HepG2 (cell line): Measurements from ENCODE around the gene DCP2. TPM values are rescaled to one million over a fixed set of nuclear protein-coding genes. Genes with fewer than 3 reads are reported as not detected.

Experiments
- ARID4A ChIP-seq: sonication (generic); formaldehyde crosslinking; IDR thresholded peaks from 2 replicates; pipeline ENCODE4 v1.5.0; 2020; ENCODE audit warnings: mild to moderate bottlenecking, missing genetic modification reagents, borderline replicate concordance
- BRCA1 ChIP-seq: sonication (generic); formaldehyde crosslinking; IDR thresholded peaks from 2 replicates; pipeline ENCODE4 v1.4.0; 2020; ENCODE audit warnings: missing genetic modification reagents
- DPF2 ChIP-seq: sonication (generic); formaldehyde crosslinking; IDR thresholded peaks from 2 replicates; pipeline ENCODE4 v1.4.0; 2020; ENCODE audit warnings: mild to moderate bottlenecking, low read depth, missing genetic modification reagents, borderline replicate concordance
- ETS1 ChIP-seq: sonication (generic); formaldehyde crosslinking; IDR thresholded peaks from 2 replicates; pipeline ENCODE4 v1.4.0; 2020; ENCODE audit warnings: missing genetic modification reagents
- MLLT10 ChIP-seq: sonication (generic); formaldehyde crosslinking; IDR thresholded peaks from 2 replicates; pipeline ENCODE4 v1.4.0; 2020; ENCODE audit warnings: missing genetic modification reagents
- RFXANK ChIP-seq: IDR thresholded peaks from 2 replicates; pipeline ENCODE4 v1.6.1; 2016
- RXRA ChIP-seq: sonication (generic); formaldehyde crosslinking; IDR thresholded peaks from 2 replicates; pipeline ENCODE4 v1.5.1; 2020; ENCODE audit warnings: missing genetic modification reagents
- SOX5 ChIP-seq: IDR thresholded peaks from 2 replicates; pipeline ENCODE4 v1.6.1; 2016; ENCODE audit warnings: borderline replicate concordance
- SRSF4 ChIP-seq: fragments of 200-400 bp; formaldehyde crosslinking; IDR thresholded peaks from one replicate; pipeline ENCODE4 v1.6.1; 2018; ENCODE audit warnings: mild to moderate bottlenecking, low read depth, low read length, moderate library complexity; ENCODE audit not compliant: poor library complexity, severe bottlenecking
- SSRP1 ChIP-seq: IDR thresholded peaks from 2 replicates; pipeline ENCODE4 v1.6.1; 2016; ENCODE audit warnings: control low read depth
- ZBTB7B ChIP-seq: sonication (generic); formaldehyde crosslinking; IDR thresholded peaks from 2 replicates; pipeline ENCODE4 v1.4.0; 2020; ENCODE audit warnings: missing genetic modification reagents
- ZEB1 ChIP-seq: IDR thresholded peaks from 2 replicates; pipeline ENCODE4 v1.6.1; 2012; ENCODE audit warnings: mild to moderate bottlenecking, low read depth, inconsistent platforms; ENCODE audit not compliant: insufficient replicate concordance
- ZFP36L1 ChIP-seq: sonication (generic); formaldehyde crosslinking; IDR thresholded peaks from 2 replicates; pipeline ENCODE4 v1.8.0; 2022; ENCODE audit warnings: mild to moderate bottlenecking, missing genetic modification reagents, moderate library complexity
- ZFP82 ChIP-seq: sonication (generic); formaldehyde crosslinking; IDR thresholded peaks from 2 replicates; pipeline ENCODE4 v1.5.1; 2020; ENCODE audit warnings: mild to moderate bottlenecking, missing genetic modification reagents, borderline replicate concordance
- ZFP90 ChIP-seq: sonication (generic); formaldehyde crosslinking; IDR thresholded peaks from 2 replicates; pipeline ENCODE4 v1.8.0; 2022; ENCODE audit warnings: missing genetic modification reagents, mild to moderate bottlenecking, inconsistent platforms, borderline replicate concordance
- ZMAT3 ChIP-seq: sonication (generic); formaldehyde crosslinking; conservative IDR thresholded peaks from 2 replicates; pipeline ENCODE4 v1.7.0; 2021; ENCODE audit warnings: missing genetic modification reagents
- ZMYM2 ChIP-seq: sonication (generic); formaldehyde crosslinking; IDR thresholded peaks from 2 replicates; pipeline ENCODE4 v1.8.0; 2022; ENCODE audit warnings: mild to moderate bottlenecking, missing genetic modification reagents
- ZNF256 ChIP-seq: sonication (generic); formaldehyde crosslinking; conservative IDR thresholded peaks from 2 replicates; pipeline ENCODE4 v1.4.0; 2020; ENCODE audit warnings: missing genetic modification reagents
- ZNF296 ChIP-seq: sonication (generic); formaldehyde crosslinking; conservative IDR thresholded peaks from 2 replicates; pipeline ENCODE4 v1.5.0; 2020; ENCODE audit warnings: mild to moderate bottlenecking, missing genetic modification reagents
- ZNF691 ChIP-seq: sonication (generic); formaldehyde crosslinking; IDR thresholded peaks from 2 replicates; pipeline ENCODE4 v1.4.0; 2020; ENCODE audit warnings: missing genetic modification reagents, low read depth, mild to moderate bottlenecking, borderline replicate concordance
- ZNF770 ChIP-seq: sonication (generic); formaldehyde crosslinking; IDR thresholded peaks from 2 replicates; pipeline ENCODE4 v1.5.0; 2020; ENCODE audit warnings: mild to moderate bottlenecking, missing genetic modification reagents
- ZNF773 ChIP-seq: sonication (generic); formaldehyde crosslinking; IDR thresholded peaks from 2 replicates; pipeline ENCODE4 v1.4.0; 2020; ENCODE audit warnings: missing genetic modification reagents, borderline replicate concordance
- polyA plus RNA-seq, 8 experiments: library from polyadenylated mRNA; depleted of rRNA in 3 of 8; stranded (reverse) in 7 of 8; unstranded in 1 of 8; fragments of >200 nt; fragmentation: Illumina TruSeq in 4 of 8; extraction: Trizol in 4 of 8; gene quantifications; 2 replicates each; pipeline versions ENCODE4 v1.2.1 to v1.2.3, GENCODE V29; 2011 to 2016; ENCODE audit warnings: low read depth in 4 of 8, missing spikeins in 1 of 8, mixed read lengths in 1 of 8; ENCODE audit not compliant: insufficient read depth in 1 of 8
- total RNA-seq, 5 experiments: library from RNA; depleted of rRNA; stranded (reverse); fragments of >200 nt; fragmentation: Illumina TruSeq; extraction: Trizol; gene quantifications; 2 replicates each; pipeline ENCODE4 v1.2.3, GENCODE V29; 2016; ENCODE audit warnings: low read depth in 1 of 5

Gene DCP2
- total and polyA plus RNA-seq, 2 of the 13 experiments (the other 11 are each of a cell fraction or from before 2014, with no cell fraction given), result 16.2 to 63.4 TPM

- TF ChIP-seq ZNF770 (CRISPR knock-in tag), result peak; percentile 40
- TF ChIP-seq MLLT10 (CRISPR knock-in tag), result no peak
- TF ChIP-seq ZBTB7B, result peak; percentile 98
- TF ChIP-seq SRSF4, result no peak
- no peak; the same call in 1 of the 2 replicates for TF ChIP-seq ZMYM2
- TF ChIP-seq ARID4A (CRISPR knock-in tag), result peak; percentile 88
- peak; percentile 55 for TF ChIP-seq SOX5 (CRISPR knock-in tag)
- TF ChIP-seq ZNF691 (CRISPR knock-in tag), result no peak
- TF ChIP-seq ZFP36L1 (CRISPR knock-in tag), result peak; percentile 90
- no peak for TF ChIP-seq ZNF256
- TF ChIP-seq ETS1 (CRISPR knock-in tag), result no peak
- TF ChIP-seq ZFP82 (CRISPR knock-in tag), result no peak
- TF ChIP-seq ZEB1, result no peak
- TF ChIP-seq DPF2 (CRISPR knock-in tag), result no peak
- no peak; the same call in none of the 2 replicates for TF ChIP-seq ZFP90 (CRISPR knock-in tag)
- no peak for TF ChIP-seq BRCA1
- TF ChIP-seq RFXANK (CRISPR knock-in tag), result peak; percentile 83
- TF ChIP-seq ZNF773, result no peak
- TF ChIP-seq ZNF296, result 0 out of 2 replicates have a peak, but pooled peaks have one; percentile 55
- no peak for TF ChIP-seq SSRP1 (CRISPR knock-in tag)
- peak; percentile 85; the same call in 1 of the 2 replicates for TF ChIP-seq ZMAT3 (CRISPR knock-in tag)
- TF ChIP-seq RXRA, result peak; percentile 48; the same call in 1 of the 2 replicates
Measured at GRCh38 chr5:112976432-112977309, at the start of gene DCP2 (continued).
